Forelimb muscle (tissue), 1 donor: Measurements from ENCODE around the gene CLCN6. TPM values are rescaled to one million over a fixed set of nuclear protein-coding genes. Genes with fewer than 3 reads are reported as not detected.

ENCODE experiments used
- DNase-seq: peaks from one replicate; pipeline ENCODE4 v3.0.0-alpha.2; 2013; ENCODE audit warnings: low read depth
- polyA plus RNA-seq: library from polyadenylated mRNA; unstranded; fragments of 120-200 nt; gene quantifications from one replicate; pipeline ENCODE4 v1.2.1, GENCODE V29; 2013; ENCODE audit not compliant: insufficient read length

CLCN6 gene
- polyA plus RNA-seq, 1 donor = 13.0 TPM

DNA sequence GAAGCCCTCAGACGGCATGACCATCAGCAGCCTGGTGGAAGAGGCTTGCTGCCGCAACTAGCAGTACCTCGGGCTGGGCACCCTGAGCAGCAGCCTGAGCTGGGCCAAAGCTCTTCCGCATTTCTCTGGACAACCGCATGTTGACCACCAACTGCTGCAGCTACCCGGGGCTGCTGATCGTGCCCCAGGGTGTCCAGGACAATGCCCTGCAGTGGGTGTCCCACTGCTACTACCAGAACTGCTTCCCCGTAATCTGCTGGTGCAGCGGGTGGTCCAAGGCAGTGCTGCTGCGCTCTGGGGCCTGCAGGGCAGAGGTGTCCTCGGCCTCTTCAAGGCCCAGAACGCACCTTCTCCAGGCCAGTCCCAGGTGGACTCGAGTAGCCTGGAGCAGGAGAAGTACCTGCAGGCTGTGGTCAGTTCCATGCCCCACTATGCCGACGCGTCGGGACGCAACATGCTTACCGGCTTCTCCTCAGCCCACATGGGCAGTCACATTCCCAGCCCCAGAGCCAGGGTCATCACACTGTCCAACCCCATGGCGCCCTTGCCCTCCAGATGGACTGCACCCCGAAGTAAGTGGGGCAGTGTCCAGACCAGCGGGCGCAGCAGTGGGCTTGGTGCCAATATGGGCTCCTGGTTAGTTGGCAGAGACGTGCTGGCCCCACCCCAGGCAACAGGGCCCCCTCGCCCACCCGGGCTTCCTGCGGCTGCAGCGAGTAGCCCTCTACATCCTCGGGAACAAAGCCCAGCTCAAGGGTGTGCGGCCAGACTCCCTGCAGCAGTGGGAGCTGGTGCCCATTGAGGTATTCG is 72.3 kb downstream of the CLCN6 start:
- no peak for DNase-seq

DNA sequence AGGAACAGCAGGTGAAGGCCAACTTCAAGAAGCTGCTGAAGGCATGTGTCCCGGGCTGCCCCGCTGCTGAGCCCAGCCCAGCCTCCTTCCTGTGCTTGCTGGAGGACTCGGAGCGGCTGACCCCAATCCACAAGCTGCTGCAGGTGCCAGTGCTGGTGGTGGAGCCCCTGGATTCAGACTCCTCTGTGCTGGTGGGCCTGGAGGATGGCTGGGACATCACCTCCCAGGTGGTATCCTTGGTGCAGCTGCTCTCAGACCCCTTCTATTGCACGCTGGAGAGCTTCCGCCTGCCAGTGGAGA is 72.8 kb downstream of the CLCN6 start:
- no peak for DNase-seq

DNA sequence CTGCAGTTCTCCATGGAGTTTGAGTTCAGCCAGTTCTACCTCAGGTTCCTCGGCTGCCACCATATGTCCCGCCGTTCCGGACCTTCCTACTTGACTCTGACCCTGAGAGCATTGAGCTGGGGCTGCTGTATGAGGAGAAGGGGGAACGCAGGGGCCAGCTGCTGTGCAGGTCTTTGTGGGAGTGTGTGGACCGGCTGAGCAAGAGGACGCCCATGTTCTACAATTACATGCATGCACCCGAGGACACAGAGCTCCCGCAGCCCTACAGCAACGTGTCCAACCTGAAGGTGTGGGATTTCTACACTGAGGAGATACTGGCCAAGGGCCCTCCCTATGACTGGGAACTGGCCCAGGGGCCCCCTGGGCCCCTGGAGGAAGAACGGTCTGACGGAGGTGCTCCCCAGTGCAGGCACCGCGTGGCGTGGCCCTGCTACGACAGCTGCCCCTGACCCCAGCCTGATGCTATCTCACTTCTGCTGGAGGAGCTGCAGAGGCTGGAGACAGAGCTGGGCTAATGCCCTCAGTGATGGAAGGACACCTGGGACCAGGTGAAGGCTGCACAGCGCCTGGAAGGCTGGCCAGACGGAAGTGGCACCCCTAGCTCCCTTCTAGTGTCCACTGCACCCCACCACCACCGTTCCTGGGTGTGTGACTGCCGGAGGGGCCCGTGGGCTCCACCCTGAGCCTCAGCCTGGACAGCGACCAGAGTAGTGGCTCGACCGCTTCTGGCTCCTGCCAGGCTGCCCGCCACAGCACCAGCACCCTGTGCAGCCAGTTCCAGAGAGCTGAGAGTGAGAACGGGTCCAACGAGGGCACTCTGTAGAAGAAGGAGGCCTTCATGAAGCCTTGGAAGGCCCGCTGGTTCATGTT is 73.6 kb downstream of the CLCN6 start:
- DNase-seq = no peak

DNA sequence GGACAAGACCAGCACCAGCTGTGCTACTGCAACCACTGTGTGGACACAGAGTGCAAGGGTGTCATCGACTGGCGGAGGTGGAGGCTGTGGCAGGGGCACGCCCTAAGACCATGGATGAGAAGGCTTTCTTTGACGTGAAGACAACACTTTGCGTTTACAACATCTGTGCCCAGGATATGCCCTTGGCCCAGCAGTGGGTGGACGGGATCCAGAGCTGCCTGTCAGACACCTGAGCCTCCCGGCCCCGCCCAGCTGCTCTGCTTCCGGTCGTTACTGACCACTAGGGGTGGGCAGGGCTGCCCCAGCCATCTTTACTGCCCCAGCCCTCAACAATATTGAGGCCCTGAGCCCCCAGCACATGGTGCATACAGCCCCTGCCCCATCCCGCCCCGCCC is 74.2 kb downstream of the CLCN6 start:
- no peak for DNase-seq

DNA sequence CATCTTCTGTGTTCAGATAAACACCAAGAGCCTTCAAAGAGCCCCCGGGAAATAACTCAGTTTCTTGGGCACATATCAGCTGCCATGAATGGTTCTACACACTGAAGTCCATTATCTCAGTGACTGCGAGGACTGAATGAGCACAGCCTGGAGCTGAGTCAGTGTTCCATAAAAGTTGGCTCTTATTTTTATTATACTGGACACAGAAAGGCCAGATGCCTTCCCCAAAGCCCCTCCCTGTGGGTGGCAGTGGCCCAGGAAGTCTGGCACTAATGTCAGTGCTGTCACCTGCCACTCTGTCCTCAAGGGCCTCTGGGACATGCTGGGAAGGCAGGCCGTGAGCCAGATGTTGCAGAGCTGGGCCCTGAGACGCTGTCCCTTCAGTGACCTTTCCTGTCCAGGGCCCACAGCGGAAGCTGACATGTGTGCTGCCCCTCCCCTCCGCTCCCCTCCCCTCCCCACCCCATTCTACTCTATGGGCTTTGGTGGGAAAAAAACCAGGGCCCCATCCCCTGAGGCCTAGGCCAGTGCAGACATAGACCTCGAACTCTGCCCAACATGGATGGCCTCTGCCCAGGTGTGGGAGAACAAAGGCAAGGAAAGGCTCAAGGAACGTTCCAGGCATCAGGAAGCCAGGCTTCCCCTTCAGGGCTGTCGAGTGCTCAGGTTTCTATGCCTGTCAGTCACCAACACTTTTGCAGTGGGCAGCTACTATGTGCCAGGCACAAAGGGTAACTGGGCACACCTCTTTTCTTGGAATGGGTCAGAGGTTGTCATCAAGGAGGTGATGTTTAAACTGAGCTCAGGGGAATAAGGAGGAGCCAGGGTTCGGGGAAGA is 75.1 kb downstream of the CLCN6 start:
- DNase-seq = peak; percentile 39

DNA sequence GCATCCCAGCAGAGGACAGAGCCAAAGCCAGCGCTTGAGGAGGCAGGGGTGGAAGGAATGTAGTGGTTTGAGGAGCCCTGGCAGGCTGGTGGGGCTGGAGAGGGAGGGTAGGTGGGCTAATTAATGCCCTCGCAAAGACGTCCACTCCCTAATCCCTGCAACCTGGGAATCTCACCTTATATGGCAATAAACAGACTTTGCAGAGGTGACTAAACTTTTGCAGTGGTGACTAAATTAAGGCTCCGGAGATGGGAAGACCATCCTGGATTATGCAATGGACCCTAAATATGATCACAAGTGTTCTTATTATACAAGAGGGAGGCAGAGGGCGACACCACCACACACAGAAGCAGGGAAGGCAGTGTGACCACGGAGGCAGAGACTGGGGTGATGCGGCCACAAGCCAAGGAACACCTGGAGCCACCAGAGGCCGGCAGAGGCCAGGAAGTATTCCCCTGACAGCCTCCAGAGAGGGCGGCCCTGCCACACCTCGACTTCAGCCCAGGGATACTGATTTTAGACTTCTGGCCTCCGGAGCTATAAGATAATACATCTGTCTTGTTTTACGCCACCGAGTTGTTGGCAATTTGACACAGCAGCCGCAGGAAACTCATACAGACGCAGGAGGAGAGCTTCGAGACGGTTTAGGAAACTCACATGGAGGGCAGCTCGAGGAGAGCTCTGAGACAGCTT is 75.9 kb downstream of the CLCN6 start:
- no peak for DNase-seq

DNA sequence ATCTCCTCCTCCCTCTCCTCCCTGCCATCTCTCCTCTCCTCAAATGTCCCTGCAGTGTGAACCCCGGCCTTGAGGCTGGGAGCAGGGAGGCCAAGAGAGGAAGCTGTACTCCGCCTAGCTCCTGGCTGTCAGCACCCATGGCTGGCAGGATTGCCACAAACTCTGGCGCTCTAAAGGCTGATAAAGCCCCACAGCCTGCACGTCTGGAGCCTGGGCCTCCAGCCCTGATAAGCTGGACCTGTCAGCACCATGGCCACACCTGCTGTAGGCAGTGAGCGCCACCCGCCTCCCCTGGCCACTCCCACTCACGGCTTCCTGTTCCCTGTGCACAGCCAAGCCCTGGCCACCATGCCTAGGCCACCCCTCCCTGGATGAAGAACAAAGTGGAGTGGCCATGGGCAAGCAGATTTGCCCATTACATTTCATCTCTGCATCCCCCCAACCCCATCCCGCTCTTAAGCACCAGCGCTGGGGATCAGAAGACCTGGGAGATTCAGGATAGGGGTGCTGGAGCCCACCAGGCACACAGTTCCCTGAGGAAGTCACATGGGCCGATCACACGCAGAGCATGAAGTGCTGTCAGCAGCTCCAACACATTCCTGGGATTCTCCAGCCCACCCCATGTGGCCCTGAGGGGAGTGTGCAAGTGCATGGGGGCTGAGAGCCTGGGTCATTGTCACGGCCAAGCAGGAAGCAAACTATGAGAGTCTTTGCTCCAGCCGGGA is 77.0 kb downstream of the CLCN6 start:
- DNase-seq = no peak

DNA sequence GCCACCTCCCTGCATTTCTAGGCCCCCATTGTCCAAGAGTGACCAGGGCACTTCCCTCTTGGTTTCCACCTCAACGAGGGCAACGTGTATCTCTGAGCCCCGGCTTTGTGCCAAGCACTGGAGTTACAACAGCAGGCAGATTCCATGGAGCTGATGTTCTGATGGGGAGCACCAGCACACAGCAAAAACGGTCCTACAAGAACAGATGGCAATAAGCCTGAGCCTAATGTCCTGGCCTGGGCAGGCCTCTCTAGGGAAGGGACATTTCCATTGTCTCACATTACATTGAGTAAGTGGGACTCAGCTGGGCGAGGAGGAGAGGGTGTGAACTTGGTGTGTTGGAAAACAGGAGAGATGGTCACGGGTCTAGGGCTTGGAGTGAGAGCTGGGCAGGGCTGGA is 79.9 kb downstream of the CLCN6 start:
- DNase-seq = no peak

DNA sequence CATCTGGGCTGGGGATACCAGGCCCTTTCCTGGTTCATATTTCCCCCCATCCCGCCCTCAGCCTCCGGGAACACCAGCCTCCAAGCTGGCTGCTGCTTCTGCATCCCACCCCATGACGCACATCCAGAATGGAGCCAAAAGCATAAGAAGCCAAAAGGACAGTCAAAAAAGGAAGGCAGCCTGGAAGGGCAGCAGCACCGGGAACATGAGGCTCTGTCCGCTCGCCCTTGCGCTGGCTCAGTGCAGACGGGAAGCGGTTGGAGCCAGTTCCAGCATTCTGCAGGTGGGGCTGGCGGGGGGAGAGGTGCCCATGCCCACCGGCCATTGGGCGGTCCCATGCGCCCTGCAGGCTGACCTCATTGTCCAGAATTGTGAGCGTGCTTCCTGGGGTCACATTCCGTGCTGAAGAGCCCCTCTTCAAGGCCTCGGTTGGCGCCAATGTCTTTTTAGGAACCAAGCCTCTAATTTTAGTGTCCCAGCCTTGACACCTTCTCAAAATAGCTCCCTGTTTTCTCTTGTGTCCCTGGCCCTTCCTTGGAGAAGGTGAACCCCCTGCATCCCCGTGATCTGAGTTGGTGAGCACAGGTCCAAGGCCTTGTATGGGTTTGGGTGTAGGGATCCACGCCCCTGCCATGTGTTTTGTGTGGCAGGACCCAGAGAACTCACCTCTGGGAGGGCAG is 81.1 kb downstream of the CLCN6 start:
- DNase-seq = no peak

DNA sequence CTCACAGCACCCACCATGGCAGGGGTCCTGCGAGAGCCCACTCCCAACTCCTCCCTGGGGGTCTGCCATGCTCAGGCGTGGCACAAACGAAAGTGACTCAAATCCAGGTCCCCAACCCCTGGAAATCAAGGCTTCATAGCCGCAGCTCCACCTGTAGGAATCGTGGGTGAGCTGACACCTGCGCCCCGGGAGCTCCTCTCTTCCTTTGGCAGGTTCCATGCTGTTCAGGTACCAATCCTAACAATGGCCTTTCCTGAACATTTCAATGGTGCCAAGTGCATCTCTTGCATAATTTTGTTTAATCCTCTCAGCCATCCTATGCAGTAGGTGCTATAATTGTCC is 81.6 kb downstream of the CLCN6 start:
- DNase-seq = no peak

DNA sequence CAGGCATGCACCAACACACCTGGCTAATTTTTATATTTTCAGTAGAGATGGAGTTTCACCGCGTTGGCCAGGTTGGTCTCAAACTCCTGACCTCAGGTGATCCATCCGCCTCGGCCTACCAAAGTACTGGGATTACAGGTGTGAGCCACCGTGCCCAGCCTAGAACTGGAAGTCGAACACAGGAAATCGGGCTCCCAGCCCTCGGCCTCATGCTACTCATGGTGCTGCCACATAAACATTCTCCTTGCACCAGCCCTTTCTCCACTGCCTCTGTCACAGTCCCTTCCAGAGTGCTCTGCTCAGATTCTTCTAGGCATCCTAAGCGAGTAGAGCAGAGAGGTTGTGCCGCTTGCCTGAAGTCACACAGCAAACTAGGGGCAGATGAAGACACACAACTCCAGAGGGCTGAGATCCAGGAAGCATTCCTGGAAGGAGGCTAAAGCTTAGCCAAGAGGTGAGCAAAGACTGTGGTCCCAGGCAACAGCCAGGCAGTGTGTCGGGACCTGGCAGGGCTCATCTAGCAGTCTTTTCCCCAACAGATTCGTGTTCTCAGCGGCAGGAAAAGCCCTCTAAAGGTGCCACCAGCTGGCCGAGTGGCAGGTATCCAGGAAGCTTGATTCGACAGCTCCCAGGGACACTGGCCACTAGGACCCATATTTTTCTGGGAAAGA is 82.3 kb downstream of the CLCN6 start:
- DNase-seq = no peak

DNA sequence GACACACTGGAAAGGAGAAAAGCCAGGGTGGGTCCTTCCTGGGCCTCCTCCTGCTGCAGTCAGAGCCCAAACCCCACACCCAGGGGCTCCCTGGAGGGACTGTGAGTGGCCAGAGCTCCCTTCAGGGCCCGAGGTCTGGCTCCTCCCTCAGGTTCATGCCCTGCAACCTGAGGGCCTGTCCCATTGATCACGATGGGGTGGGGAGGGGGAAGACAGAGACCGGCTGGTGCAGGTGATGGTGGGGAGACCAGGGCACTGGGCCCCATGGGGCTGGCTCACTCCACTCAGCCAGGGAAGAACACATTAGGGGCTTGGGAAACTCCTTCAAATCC is 82.9 kb downstream of the CLCN6 start:
- DNase-seq = no peak

DNA sequence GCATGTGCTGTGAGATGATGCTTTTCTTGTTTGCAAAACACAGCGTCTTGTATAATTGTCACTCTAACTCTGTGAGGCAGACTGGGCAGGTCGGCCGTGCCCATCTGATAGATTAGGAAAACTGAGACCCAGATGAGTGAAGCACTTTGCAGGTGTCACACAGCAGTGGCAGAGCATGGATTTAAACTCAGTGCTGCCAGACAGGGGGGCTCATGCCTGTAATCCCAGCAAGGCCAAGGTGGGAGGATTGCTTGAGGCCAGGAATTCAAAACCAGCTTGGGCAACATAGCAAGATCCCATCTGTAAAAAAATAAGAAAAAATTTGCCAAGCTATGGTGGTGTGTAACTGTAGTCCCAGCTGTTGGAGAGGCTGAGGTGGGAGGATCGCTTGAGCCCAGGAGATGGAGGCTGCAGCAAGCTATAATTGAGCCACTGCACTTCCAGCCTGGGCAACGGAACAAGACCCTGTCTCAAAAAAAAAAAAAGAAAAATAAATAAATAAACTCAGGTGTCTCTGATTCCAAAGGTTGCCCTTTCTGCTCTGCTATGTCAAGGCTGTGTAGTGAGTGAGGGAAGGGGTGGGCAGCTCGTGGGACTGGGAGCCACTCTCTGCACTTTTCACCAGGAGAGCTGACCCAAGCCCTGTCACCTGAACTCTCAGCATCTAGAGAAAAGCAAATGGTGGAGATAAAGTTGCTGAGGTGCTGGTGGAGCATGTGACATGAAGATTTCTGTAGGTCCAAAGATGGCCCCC is 85.6 kb downstream of the CLCN6 start:
- DNase-seq = no peak

Other genes with a start within 250 kb of the CLCN6 start
- 0.32 TPM for gene FBXO2, start 151.8 kb upstream of the CLCN6 start, polyA plus RNA-seq
- gene FBXO44, start 151.3 kb upstream of the CLCN6 start, polyA plus RNA-seq = 4.9 TPM
- gene FBXO6, start 142.0 kb upstream of the CLCN6 start, polyA plus RNA-seq = 2.9 TPM
- 27.2 TPM for gene MAD2L2, start 125.0 kb upstream of the CLCN6 start, polyA plus RNA-seq
- 0.37 TPM for gene DRAXIN, start 114.5 kb upstream of the CLCN6 start, polyA plus RNA-seq
- 18.2 TPM for gene AGTRAP, start 70.1 kb upstream of the CLCN6 start, polyA plus RNA-seq
- 12.1 TPM for gene C1orf167, start 44.0 kb upstream of the CLCN6 start, polyA plus RNA-seq
- 38.7 TPM for gene MTHFR, start 227 bp upstream of the CLCN6 start, polyA plus RNA-seq
- 2.1 TPM for gene NPPA, start 41.6 kb downstream of the CLCN6 start, polyA plus RNA-seq
- not detected for gene NPPB, start 52.8 kb downstream of the CLCN6 start, polyA plus RNA-seq
- 32.5 TPM for gene KIAA2013, start 120.2 kb downstream of the CLCN6 start, polyA plus RNA-seq
- 146 TPM for gene PLOD1, start 128.5 kb downstream of the CLCN6 start, polyA plus RNA-seq
- gene MFN2, start 174.3 kb downstream of the CLCN6 start, polyA plus RNA-seq = 74.4 TPM
- gene MIIP, start 213.3 kb downstream of the CLCN6 start, polyA plus RNA-seq = 18.8 TPM